Measurements from ENCODE around the gene FKTN. TPM values are rescaled to one million over a fixed set of nuclear protein-coding genes. Genes with fewer than 3 reads are reported as not detected.

FKTN gene
- total and polyA plus RNA-seq, 2 donors (not counting 3 experiments of a cell fraction or from before 2014, with no cell fraction given): 2.8 to 13.2 TPM

DNA sequence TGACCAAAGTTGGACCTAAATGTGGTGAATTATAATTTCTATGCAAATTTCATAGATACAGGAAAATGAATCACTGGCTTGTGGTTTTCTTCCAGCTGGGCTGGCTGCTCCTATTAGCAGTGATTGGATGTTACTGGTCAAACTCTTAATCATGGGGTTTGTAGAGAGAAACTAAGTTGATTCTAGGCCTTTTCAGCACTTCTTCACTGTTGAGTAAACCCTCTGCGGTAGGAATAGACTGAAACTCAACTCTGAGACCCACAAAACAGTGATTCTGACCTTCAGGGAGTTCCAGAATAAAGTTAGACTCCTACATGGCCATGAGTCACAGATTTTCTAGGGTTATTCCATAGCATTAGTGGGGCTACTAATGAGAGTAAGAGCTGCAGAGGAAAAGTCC lies 47.9 kb upstream of the FKTN start:
- Histone ChIP-seq H4K20me1 (replicated peaks; ENCODE audit: control insufficient read depth, extremely low read depth, insufficient read depth, low read length) (no peaks in the 10 kb centered on the region), H2AFZ (ENCODE audit: low read depth, low read length) (no peak overlapping the region), H3K27me3 (ENCODE audit: control insufficient read depth in 2 of 2, insufficient read depth in 2 of 2, low read length in 2 of 2) (no peaks in the 10 kb centered on the region), H3K79me2 (ENCODE audit: control insufficient read depth, insufficient read depth, low read length) (no peaks in the 10 kb centered on the region), H3K9me3 (replicated peaks; ENCODE audit: control insufficient read depth, insufficient read depth, low read length) (no peaks in the 10 kb centered on the region), H3K4me1 (ENCODE audit: control insufficient read depth, extremely low read depth, insufficient read depth, low read length) (peaks cover 2% of the 10 kb centered on the region), H3K36me3 (ENCODE audit: control insufficient read depth in 2 of 2, extremely low read depth in 1 of 2, insufficient read depth in 2 of 2, low read length in 2 of 2) (no peaks in the 10 kb centered on the region), H3K4me3 (replicated peaks in 1 of 3; ENCODE audit: insufficient read depth in 1 of 3, low read depth in 1 of 3, low read length in 3 of 3) (no peak overlapping the region), H3K9ac (replicated peaks; ENCODE audit: extremely low read depth, insufficient read depth, low read length) (no peak overlapping the region), H3K27ac (ENCODE audit: insufficient read depth, low read depth, low read length) (no peak overlapping the region), H3K4me2 (ENCODE audit: insufficient read depth, low read length) (no peak overlapping the region), H3K9me1 (replicated peaks; ENCODE audit: control insufficient read depth, extremely low read depth, insufficient read depth, low read length) (no peaks in the 10 kb centered on the region)
- TF ChIP-seq EZH2 (IDR thresholded peaks at IDR 0.05; ENCODE audit: borderline replicate concordance, low read depth, low read length, severe bottlenecking) (no peak), FOS (IDR thresholded peaks at IDR 0.05; ENCODE audit: borderline replicate concordance, insufficient read depth, low read length) (peak; percentile 49)
- no TSS peak for BruUV-seq (replicated peaks)
- ChIA-PET POLR2A (no interaction called here), CTCF (no interaction called here)
- FAIRE-seq (no peak), DNase-seq (ENCODE audit: low read depth, low spot score) (peak; percentile 12)
- dilution Hi-C loops (cut with MboI; ENCODE audit: extremely low pct_ligation_motif_present, low sequenced_read_pairs): no loop called here
- intact Hi-C loops (cut with micrococcal nuclease): no loop called here

DNA sequence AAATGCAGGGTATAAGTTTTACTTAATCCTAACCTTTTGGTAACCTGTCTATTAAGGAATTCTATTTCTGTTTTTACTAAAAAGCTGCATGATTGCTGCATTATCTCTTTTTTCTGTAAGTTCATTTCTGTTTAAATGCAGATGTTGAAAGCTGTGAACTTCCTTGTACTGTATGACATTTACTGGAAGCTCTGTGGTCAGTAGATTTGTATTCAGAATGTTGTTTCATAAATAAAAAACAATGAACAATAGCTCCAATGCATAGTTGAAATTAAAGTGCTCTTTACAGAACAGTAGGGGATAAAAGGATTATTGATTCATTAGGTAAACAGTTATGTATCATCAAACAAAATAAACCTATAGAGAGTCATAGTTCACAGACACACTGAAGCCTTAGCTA lies 46.5 kb upstream of the FKTN start:
- no TSS peak for BruUV-seq (replicated peaks)
- H3K4me1 ChIP-seq (ENCODE audit: control insufficient read depth, extremely low read depth, insufficient read depth, low read length): peaks cover 2% of the 10 kb centered on the region
- DNase-seq (ENCODE audit: low read depth, low spot score) (no peak), FAIRE-seq (no peak)
- H4K20me1 ChIP-seq (replicated peaks; ENCODE audit: control insufficient read depth, extremely low read depth, insufficient read depth, low read length): no peaks in the 10 kb centered on the region
- H3K4me3 ChIP-seq (replicated peaks in 1 of 3; ENCODE audit: insufficient read depth in 1 of 3, low read depth in 1 of 3, low read length in 3 of 3): no peak overlapping the region
- dilution Hi-C loops (cut with MboI; ENCODE audit: extremely low pct_ligation_motif_present, low sequenced_read_pairs) (no loop called here), intact Hi-C loops (cut with micrococcal nuclease) (no loop called here)
- no peaks in the 10 kb centered on the region for H3K9me1 ChIP-seq (replicated peaks; ENCODE audit: control insufficient read depth, extremely low read depth, insufficient read depth, low read length)
- no peak overlapping the region for H3K9ac ChIP-seq (replicated peaks; ENCODE audit: extremely low read depth, insufficient read depth, low read length)
- H3K27ac ChIP-seq (ENCODE audit: insufficient read depth, low read depth, low read length): no peak overlapping the region
- H3K9me3 ChIP-seq (replicated peaks; ENCODE audit: control insufficient read depth, insufficient read depth, low read length): no peaks in the 10 kb centered on the region
- POLR2A ChIA-PET: no interaction called here
- no peaks in the 10 kb centered on the region for H3K27me3 ChIP-seq (ENCODE audit: control insufficient read depth in 2 of 2, insufficient read depth in 2 of 2, low read length in 2 of 2)
- TF ChIP-seq JUN (IDR thresholded peaks at IDR 0.05; ENCODE audit: borderline replicate concordance, insufficient read depth, insufficient read length, low read depth): no peak
- TF ChIP-seq, protein P1, sequence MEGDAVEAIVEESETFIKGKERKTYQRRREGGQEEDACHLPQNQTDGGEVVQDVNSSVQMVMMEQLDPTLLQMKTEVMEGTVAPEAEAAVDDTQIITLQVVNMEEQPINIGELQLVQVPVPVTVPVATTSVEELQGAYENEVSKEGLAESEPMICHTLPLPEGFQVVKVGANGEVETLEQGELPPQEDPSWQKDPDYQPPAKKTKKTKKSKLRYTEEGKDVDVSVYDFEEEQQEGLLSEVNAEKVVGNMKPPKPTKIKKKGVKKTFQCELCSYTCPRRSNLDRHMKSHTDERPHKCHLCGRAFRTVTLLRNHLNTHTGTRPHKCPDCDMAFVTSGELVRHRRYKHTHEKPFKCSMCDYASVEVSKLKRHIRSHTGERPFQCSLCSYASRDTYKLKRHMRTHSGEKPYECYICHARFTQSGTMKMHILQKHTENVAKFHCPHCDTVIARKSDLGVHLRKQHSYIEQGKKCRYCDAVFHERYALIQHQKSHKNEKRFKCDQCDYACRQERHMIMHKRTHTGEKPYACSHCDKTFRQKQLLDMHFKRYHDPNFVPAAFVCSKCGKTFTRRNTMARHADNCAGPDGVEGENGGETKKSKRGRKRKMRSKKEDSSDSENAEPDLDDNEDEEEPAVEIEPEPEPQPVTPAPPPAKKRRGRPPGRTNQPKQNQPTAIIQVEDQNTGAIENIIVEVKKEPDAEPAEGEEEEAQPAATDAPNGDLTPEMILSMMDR (IDR thresholded peaks at IDR 0.05; ENCODE audit: extremely low read depth in 1 of 2, insufficient read depth in 1 of 2, low read depth in 1 of 2, low read length in 2 of 2): no peak
- TF ChIP-seq, protein P2, sequence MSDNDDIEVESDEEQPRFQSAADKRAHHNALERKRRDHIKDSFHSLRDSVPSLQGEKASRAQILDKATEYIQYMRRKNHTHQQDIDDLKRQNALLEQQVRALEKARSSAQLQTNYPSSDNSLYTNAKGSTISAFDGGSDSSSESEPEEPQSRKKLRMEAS (IDR thresholded peaks at IDR 0.05; ENCODE audit: insufficient read depth, insufficient read length): no peak
- no peak for TF ChIP-seq GATA2 (IDR thresholded peaks at IDR 0.05; ENCODE audit: insufficient read depth, insufficient read length, low read depth, low read length)
- TF ChIP-seq FOS (IDR thresholded peaks at IDR 0.05; ENCODE audit: borderline replicate concordance, insufficient read depth, low read length): no peak
- TF ChIP-seq EZH2 (IDR thresholded peaks at IDR 0.05; ENCODE audit: borderline replicate concordance, low read depth, low read length, severe bottlenecking): no peak
- H3K36me3 ChIP-seq (ENCODE audit: control insufficient read depth in 2 of 2, extremely low read depth in 1 of 2, insufficient read depth in 2 of 2, low read length in 2 of 2): peaks cover 0 to 2% of the 10 kb centered on the region in 2 experiments
- no peaks in the 10 kb centered on the region for H3K79me2 ChIP-seq (ENCODE audit: control insufficient read depth, insufficient read depth, low read length)
- CTCF ChIA-PET: no interaction called here
- H2AFZ ChIP-seq (ENCODE audit: low read depth, low read length): no peak overlapping the region
- no peak overlapping the region for H3K4me2 ChIP-seq (ENCODE audit: insufficient read depth, low read length)
